Measurements from ENCODE around the gene HEATR5B. TPM values are rescaled to one million over a fixed set of nuclear protein-coding genes. Genes with fewer than 3 reads are reported as not detected.

Gene HEATR5B
- total and polyA plus RNA-seq, 2 donors (not counting 1 experiment from before 2014, with no cell fraction given) = 15.7 to 22.0 TPM

- Histone ChIP-seq H3K9ac (ENCODE audit: insufficient read depth, low read length) (no peak overlapping the region), H3K36me3 (ENCODE audit: control insufficient read depth, insufficient read depth, low read length) (no peaks in the 10 kb centered on the region), H3K27ac (ENCODE audit: insufficient read depth, low read length) (no peak overlapping the region), H3K4me3 (replicated peaks in 1 of 4; ENCODE audit: control extremely low read depth in 1 of 4, insufficient read depth in 1 of 4, low read depth in 3 of 4, low read length in 4 of 4) (peak overlapping the region; percentile 12 to 94 (median 88)), H3K4me1 (ENCODE audit: control insufficient read depth, extremely low read depth, insufficient read depth, low read length) (peaks cover 2% of the 10 kb centered on the region), H4K20me1 (ENCODE audit: control insufficient read depth, extremely low read depth, insufficient read depth, low read length) (no peaks in the 10 kb centered on the region), H3K9me3 (ENCODE audit: control insufficient read depth, insufficient read depth, low read depth, low read length) (no peaks in the 10 kb centered on the region), H2AFZ (ENCODE audit: low read length) (no peak overlapping the region), H3K79me2 (ENCODE audit: control insufficient read depth, insufficient read depth, low read length) (peaks cover 41% of the 10 kb centered on the region), H3K4me2 (ENCODE audit: extremely low read depth, insufficient read depth, low read length) (peak overlapping the region; percentile 87), H3K27me3 (ENCODE audit: control insufficient read depth, insufficient read depth, low read length) (no peaks in the 10 kb centered on the region)
- TF ChIP-seq CTCF (conservative IDR thresholded peaks at IDR 0.05 in 1 of 2, IDR thresholded peaks at IDR 0.05 in 1 of 2; ENCODE audit: low read depth in 1 of 2, low read length in 2 of 2) = no peak
- no peak for TF ChIP-seq EZH2 (IDR thresholded peaks at IDR 0.05; ENCODE audit: low read length, missing control alignments)
- no peak for DNase-seq (ENCODE audit: low read depth in 2 of 2)
Measured at GRCh38 chr2:36964496-36965058, 119.6 kb downstream of the HEATR5B start.

DNA sequence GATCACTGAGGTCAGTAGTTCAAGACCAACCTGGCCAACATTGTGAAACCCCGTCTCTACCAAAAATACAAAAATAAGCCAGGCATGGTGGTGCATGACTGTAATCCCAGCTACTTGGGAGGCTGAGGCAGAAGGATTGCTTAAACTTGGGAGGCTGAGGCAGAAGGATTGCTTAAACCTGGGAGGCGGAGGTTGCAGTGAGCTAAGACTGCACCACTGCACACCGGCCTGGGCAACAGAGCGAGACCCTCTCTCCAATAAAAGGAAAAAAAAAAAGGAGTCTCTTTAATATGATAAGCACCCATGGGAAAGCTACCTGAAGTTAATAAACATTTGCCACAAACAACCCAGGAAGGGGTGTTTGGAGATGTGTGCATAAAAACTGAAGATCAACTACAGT, 120.4 kb downstream of the HEATR5B start:
- H3K36me3 ChIP-seq (ENCODE audit: control insufficient read depth, insufficient read depth, low read length) = no peaks in the 10 kb centered on the region
- H3K4me3 ChIP-seq (replicated peaks in 1 of 4; ENCODE audit: control extremely low read depth in 1 of 4, insufficient read depth in 1 of 4, low read depth in 3 of 4, low read length in 4 of 4) = no peak overlapping the region
- H3K27me3 ChIP-seq (ENCODE audit: control insufficient read depth, insufficient read depth, low read length) = no peaks in the 10 kb centered on the region
- TF ChIP-seq CTCF (conservative IDR thresholded peaks at IDR 0.05 in 1 of 2, IDR thresholded peaks at IDR 0.05 in 1 of 2; ENCODE audit: low read depth in 1 of 2, low read length in 2 of 2) (no peak), EZH2 (IDR thresholded peaks at IDR 0.05; ENCODE audit: low read length, missing control alignments) (no peak)
- peaks cover 41% of the 10 kb centered on the region for H3K79me2 ChIP-seq (ENCODE audit: control insufficient read depth, insufficient read depth, low read length)
- no peaks in the 10 kb centered on the region for H3K9me3 ChIP-seq (ENCODE audit: control insufficient read depth, insufficient read depth, low read depth, low read length)
- no peak overlapping the region for H3K27ac ChIP-seq (ENCODE audit: insufficient read depth, low read length)
- no peak overlapping the region for H3K9ac ChIP-seq (ENCODE audit: insufficient read depth, low read length)
- H3K4me2 ChIP-seq (ENCODE audit: extremely low read depth, insufficient read depth, low read length) = no peak overlapping the region
- H4K20me1 ChIP-seq (ENCODE audit: control insufficient read depth, extremely low read depth, insufficient read depth, low read length) = no peaks in the 10 kb centered on the region
- H3K4me1 ChIP-seq (ENCODE audit: control insufficient read depth, extremely low read depth, insufficient read depth, low read length) = peaks cover 2% of the 10 kb centered on the region
- no peak overlapping the region for H2AFZ ChIP-seq (ENCODE audit: low read length)
- DNase-seq (ENCODE audit: low read depth in 2 of 2) = no peak

DNA sequence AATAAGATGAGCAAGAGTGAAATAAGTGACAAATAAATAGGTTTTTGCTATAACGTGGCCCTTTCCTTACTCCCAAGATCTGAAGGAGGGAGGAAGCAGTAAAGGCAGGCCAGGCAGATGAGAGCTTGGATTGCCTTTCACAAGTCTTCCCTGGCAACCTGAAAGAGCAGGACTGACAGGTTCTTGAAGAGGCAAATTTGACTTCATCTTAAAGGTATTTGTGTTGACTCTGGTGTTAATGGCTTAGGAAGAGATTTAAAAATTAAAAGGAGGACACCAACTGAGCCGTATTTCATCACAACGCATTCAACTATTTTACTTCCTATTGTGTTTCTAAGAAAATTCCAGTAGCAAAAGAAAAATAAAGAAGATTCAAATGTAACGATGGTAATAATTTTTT, 121.1 kb downstream of the HEATR5B start:
- DNase-seq (ENCODE audit: low read depth in 2 of 2) = no peak
- H3K4me3 ChIP-seq (replicated peaks in 1 of 4; ENCODE audit: control extremely low read depth in 1 of 4, insufficient read depth in 1 of 4, low read depth in 3 of 4, low read length in 4 of 4) = no peak overlapping the region
- H3K36me3 ChIP-seq (ENCODE audit: control insufficient read depth, insufficient read depth, low read length) = no peaks in the 10 kb centered on the region
- TF ChIP-seq EZH2 (IDR thresholded peaks at IDR 0.05; ENCODE audit: low read length, missing control alignments) (no peak), CTCF (conservative IDR thresholded peaks at IDR 0.05 in 1 of 2, IDR thresholded peaks at IDR 0.05 in 1 of 2; ENCODE audit: low read depth in 1 of 2, low read length in 2 of 2) (no peak)
- H3K4me1 ChIP-seq (ENCODE audit: control insufficient read depth, extremely low read depth, insufficient read depth, low read length) = peaks cover 2% of the 10 kb centered on the region
- H3K4me2 ChIP-seq (ENCODE audit: extremely low read depth, insufficient read depth, low read length) = no peak overlapping the region
- no peak overlapping the region for H2AFZ ChIP-seq (ENCODE audit: low read length)
- no peak overlapping the region for H3K9ac ChIP-seq (ENCODE audit: insufficient read depth, low read length)
- no peaks in the 10 kb centered on the region for H3K27me3 ChIP-seq (ENCODE audit: control insufficient read depth, insufficient read depth, low read length)
- H3K27ac ChIP-seq (ENCODE audit: insufficient read depth, low read length) = no peak overlapping the region
- H4K20me1 ChIP-seq (ENCODE audit: control insufficient read depth, extremely low read depth, insufficient read depth, low read length) = no peaks in the 10 kb centered on the region
- H3K9me3 ChIP-seq (ENCODE audit: control insufficient read depth, insufficient read depth, low read depth, low read length) = no peaks in the 10 kb centered on the region
- peaks cover 42% of the 10 kb centered on the region for H3K79me2 ChIP-seq (ENCODE audit: control insufficient read depth, insufficient read depth, low read length)
